HG03135 (cell line): ENCODE data around the gene GRIN2C.
"Not testable (repeated sequence)": the region's sequence is repeated elsewhere in the genome, so short reads cannot be mapped to it uniquely, and the experiment has no call there.

Source experiments
- ATAC-seq: cut with Tn5 transposase; IDR thresholded peaks from one replicate; pipeline ENCODE4 v1.9.1; 2021; ENCODE audit warnings: mild to moderate bottlenecking, moderate library complexity; ENCODE audit not compliant: unreplicated experiment

GRIN2C gene

DNA sequence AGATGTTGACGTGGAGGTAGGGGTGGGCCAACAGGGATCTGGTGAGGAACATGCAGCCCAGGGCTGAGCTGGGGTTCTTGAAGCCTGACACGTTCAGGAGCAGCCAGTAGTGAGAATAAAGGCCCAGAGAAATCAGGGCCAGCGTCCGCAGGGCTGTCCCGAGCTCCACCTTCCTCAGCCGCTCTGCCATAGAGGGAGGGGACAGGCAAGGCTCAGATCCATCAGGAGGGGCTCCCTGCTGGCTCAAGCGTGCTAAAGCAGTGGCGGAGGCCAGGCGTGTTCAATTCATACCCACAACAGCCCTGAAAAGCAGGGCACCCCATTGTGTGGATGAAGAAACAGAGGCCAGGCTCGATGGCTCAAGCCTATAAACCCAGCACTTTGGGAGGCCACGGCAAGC, 21.4 kb upstream of the GRIN2C start:
- no peak for ATAC-seq

DNA sequence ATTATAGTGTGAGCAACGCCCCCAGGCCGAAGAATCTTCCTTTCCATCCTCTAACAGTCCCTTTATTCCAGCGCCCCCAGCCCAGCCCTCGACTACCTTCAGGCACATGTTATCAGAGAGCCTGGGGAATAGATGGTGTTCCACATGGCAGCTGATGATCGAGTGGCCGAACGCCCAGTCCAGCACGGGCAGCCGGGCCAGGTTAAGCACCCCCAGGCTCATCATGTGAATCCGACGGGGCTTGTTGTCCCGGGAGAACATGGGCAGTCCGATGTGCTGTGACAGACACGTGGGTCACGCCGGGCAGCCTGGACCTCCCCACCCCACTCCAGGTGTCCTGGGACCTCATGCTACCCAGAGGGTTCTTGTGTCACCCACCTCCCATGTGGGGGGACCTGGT, 19.6 kb upstream of the GRIN2C start:
- ATAC-seq, result no peak

DNA sequence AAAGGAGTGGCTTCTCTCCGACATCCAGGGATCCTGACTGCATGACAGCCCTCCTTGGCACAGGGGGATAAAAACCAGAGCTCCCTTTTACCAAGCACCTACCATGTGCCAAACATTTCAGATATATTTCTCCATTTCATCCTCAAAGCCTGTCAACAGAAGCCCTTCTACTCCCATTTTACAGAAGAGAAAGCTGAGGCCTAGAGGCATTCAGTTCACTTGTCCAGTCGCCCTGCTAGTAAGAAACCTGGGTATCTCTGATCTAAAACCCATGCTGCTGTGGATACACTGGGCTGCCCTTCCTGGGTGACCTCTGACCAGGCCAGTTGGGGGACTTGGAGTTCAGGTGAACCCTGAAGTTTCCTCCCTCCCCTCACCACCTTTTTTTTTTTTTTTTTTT, 19.0 kb upstream of the GRIN2C start:
- no peak for ATAC-seq

DNA sequence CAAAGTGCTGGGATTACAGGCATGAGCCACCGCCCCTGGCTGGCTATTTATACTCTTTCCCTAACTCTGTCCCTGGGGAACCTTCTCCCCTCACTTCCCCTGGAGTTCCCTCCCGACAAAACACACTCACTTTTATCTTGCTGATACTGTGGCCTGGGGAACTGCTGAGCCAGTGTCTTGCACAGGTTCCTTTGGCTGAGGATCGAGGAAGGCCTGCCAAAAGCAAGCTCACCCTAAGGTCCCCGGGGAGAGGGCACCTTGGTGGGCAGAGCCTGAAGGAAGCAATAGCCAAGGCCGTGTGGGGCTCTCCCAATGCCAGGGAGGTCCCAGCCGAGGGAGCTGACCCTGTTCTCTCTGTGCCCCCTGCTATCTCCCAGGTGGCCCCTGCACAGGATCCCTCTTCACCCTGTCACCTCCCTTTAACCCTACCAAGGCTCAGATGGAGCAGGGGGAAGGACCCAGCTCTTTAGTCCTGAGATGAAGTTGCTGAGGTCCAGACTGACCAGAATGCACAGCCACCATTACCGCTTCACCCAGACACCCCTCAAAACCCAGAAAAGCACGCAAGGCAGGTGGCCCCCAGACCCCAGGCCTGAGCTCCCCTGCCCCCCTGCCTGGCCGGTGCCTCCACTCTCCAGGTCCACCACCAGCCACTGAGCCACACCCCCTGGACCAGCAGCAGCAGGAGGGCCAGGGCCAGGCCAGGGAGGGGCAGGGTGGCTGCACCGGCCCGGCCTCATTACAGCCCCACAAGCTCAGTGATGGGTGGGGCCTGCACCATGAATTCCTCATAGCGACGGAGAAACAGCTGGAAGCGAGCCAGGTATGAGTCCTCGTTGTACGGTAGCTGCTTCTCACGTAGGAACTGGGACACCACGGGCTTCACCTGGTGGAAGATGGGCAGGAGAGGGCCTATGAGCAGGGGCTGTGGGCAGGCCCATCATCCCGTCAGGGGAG, 18.2 kb upstream of the GRIN2C start:
- no peak for ATAC-seq

DNA sequence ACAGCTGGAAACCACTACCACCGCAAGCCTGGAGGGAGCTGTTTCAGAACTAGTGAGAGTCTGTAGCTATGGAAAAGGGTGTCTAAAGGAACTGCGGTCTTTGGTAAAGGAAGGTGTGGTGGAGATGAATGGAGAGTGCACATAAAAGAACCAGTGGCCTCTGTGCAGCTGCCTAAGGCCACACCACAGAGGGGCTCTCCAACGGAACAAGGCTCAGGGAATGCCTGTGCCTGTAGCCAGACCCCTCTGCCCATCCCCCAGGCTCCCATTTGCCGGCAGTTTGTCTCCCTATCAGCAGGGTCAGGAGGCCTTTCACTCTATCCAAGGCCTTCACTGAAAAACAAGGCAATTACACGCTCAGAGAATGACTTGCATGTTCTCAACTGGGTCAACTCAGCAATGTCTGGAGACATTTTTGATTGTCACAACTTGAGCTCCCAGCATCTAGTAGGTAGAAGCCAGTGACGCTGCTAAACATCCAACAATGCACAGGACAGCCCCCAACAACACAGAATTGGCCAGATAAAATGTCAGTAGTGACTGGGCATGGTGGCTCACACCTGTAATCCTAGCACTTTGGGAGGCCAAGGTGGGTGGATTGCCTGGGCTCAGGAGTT, 16.4 kb upstream of the GRIN2C start:
- ATAC-seq, result no peak

DNA sequence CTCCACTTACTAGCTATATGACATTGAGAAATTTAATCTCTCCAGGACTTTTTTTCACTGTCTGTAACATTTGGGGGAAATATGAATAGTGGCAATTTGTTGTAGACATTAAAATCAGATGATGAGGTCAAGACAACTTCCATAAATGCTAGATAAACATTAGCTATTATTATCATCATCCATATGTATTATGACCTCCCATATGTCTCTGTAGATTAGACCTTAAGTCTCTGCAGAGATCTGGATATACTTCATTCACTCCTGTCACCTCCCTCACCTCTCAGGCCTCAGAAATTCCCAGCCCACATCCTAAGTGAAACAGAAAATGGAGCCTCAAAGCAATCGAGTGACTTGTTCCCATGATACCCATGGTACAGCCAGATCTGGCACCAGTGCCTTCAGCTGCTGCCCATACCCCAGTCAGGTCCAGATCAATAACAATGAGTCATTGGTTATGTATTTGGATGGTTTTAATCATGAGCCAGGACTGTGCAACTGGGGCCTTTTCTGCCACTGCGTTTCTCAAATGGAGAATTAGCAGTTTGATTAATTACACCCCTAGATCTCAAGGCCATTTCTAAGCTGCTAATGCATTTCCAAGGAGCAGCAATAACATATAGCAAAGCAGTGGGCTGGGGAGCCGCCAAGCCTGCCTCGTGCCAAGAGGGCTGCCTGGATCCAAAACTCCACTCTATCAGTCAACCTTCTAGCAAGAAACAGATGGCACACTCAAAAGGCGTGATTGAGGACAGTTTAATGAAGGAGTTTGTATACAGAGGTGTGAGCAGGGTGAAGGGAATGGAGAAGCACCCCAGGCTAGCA, 15.7 kb upstream of the GRIN2C start:
- ATAC-seq, result no peak

DNA sequence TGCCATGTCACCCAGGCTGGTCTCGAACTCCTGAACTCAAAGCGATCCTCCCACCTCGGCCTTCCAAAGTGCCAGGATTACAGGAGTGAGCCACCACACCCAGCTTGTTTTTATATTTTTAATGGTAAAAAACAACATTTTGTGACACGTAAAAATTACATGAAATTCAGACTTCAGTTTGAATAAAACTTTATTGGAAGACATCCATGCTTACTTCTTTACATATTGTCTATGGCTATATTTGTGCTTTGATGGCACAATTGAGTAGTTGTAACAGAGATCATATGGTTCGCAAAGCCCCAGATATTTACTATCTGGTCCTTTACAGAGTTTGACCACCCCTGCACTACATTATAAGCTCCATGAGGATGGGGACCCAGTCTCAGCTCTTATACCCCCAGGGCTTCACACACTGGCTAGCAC, 14.9 kb upstream of the GRIN2C start:
- ATAC-seq, result no peak

DNA sequence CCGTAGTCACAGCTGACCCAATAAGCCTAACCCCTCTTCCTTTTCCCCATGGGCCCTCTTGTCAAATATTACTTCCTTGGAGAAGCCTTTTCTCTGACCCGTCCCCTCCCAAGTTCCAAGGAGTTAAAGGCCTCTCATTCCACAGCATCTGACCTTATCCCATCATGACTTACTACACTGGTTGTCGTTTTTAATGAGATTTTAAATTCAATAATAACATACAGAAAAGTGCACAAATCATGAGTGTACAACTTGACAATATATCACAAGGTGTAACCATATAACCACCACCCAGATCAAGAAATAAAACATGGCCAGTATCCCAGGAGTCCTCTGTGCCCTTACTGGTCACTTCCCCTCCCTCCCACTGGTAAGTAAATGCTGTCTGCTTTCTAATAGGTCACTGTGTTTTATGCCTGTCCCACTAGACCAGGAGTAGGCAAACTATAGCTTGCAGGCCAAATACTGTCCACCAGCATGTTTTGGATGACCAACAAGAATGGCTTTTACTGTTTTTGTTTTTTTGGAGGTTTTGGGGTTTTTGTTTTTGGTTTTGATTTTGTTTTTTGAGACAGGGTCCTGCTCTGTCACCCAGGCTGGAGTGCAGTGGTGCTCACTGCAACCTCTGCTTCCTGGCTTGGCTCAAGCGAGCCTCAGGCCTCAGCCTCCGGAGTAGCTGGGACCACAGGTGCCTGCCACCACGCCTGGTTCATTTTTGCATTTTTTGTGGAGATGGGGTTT, 14.4 kb upstream of the GRIN2C start:
- no peak for ATAC-seq

DNA sequence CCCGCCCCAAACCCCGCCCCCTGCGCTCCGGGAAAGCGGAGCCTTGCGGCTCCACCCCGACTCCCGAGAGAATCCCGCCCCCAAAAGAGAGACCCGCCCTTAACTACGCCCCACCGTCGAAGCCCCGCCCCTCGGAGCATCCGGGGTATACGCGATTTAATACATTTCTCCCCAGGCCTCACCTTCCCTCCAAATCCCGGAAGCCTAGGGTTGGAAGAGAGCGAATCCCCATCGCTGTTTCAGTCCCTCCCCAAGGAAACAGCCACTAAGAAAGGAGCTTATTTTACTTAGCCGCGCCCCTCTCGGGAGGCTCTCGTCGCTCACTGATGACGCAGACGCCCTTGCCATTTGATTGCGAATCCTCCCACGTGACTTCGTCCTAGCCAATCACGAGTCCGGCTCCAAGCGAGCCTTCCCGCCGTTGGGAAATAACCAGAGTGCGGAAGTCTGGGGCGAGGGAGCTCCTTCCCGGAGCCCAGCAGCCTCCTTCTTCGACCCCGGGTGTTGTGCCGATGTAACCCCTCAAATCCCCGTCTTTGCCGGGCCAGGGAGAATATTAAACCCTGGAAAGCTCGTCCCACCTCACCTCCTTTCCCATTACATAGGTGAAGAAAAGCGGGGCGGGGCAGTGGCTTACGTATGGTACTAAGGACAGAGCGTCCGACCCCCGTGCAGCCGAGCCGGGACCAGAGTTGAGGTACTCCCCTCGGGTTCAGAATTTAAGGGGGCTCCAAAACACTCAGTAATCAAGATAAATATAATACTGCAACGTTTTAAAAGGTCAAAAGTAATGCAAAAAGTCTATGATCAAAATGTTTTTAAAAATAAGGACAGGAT, 13.6 kb upstream of the GRIN2C start:
- peak; percentile 89 for ATAC-seq

DNA sequence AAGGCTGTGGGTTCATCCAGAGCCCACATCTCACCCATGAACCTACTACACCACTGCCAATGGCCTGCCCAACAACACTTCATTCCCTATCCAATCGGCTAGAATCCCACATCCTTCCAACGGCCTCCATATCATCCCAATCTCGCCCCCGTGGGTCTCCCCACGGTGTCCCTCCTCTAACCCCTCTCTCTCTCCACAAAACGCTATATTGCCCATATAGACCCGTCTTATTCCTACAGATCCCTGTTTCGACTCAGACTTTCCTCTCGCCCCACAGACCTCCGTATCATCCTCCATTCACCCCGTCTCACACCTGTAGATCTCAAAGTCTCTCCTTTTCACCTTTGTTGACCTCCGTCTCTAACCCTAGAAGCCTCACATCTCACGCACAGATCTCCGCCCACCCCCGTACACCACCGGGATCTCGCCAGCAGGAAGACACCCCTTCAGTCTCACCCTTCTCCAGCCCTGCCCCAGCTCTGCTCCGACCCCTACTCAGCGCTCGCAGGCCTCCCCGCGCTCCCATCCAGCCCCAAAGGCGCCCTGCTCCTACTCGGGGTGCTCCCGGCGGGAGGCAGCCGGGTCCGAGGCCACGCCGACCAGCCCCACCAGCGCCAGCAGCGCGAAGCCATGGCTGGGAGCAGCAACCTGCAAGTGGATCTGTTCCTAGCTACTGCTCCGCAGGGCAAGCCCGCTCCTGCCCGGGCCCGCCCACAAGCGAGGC, 12.8 kb upstream of the GRIN2C start, which contains the start of gene FDXR:
TSS of gene FDXR (minus strand) at position 682 of the 724 bp plus-strand sequence. CDS start at position 632, 50 bp downstream.
- peak; percentile 26 for ATAC-seq

DNA sequence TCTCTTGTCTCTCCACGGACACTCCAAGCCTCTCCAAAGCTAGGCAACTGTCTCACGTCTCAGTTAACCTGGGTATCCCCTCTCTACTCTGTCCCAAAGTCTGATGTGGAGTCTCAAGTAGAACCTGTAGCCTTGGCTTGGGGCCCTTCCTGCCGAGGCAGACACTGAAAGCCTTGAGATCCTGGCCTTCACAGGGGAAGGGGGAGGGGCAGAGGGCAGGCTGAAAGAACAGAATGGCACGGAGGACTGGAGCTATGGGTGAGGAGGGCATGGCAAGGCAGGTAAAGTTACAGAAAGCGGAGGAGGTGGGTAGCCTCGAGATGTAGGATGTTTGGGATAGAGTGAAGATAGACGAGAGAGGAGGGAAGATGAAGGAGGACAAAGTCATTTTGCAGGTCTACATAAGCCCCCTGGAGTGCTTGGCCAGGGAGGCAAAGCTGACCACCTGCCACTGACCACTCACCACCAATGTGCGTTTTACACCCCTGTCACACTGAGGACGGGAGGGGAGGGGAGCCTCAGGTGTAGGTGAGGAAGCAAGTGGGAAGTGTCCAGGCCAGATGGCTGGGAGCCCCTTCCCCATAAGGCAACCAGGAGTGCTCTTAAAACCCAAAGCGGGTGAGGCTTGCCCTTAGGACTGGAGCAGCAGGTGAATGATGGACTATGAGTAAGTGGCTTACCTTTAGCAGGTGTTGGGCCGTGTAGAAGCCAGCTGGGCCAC, 11.8 kb upstream of the GRIN2C start:
- ATAC-seq, result no peak

DNA sequence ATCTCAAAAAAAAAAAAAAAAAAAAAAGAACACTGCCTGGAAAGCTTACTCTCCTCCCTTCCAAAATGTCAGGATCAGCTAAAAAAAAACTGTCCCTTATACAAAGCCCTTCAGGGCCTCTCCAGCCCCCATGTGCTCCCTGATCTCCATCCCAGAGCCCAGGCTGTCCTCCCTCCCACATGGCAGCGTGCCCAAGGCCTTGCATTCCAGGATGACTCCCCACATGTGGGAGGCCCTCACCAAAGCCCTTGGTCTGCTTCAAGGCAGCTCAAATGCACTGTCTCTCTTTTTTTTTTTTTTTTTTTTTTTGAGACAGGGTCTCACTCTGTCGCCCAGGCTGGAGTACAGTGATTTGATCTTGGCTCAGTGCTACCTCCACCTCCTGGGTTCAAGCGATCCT, 10.8 kb upstream of the GRIN2C start:
- no peak for ATAC-seq

DNA sequence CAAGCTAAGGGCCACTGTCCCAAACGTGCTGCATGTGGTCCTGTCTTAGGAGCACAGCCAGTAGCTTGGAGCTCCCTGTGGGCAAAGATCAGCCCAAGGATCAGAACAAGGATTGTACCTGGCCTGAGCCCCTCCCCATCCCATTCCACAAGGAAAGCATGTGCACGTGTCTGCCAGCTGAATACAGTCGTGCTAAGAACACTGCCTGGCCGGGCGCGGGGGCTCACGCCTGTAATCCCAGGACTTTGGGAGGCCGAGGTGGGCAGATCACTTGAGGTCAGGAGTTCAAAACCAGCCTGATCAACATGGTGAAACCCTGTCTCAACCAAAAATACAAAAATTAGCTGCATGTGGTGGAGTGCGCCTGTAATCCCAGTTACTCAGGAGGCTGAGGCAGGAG, 10.3 kb upstream of the GRIN2C start:
- ATAC-seq, result not testable (repeated sequence)

DNA sequence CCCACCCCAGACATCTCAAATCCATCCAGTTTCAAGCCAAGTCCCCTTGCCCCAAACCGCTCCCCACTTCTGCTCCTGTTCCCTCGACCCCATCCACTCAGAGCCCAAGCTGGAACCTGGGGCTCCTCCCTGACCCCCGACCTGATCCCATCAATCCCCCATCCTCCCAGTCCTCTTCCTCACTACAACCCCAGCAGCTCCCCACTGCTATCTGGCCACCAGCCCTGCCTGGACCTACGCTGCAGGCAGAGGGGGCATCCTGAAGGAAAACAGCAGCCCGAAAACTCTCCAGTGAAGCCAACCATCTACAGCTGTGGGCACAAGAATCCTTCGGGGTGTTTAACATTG, 9.2 kb upstream of the GRIN2C start:
- ATAC-seq, result no peak

DNA sequence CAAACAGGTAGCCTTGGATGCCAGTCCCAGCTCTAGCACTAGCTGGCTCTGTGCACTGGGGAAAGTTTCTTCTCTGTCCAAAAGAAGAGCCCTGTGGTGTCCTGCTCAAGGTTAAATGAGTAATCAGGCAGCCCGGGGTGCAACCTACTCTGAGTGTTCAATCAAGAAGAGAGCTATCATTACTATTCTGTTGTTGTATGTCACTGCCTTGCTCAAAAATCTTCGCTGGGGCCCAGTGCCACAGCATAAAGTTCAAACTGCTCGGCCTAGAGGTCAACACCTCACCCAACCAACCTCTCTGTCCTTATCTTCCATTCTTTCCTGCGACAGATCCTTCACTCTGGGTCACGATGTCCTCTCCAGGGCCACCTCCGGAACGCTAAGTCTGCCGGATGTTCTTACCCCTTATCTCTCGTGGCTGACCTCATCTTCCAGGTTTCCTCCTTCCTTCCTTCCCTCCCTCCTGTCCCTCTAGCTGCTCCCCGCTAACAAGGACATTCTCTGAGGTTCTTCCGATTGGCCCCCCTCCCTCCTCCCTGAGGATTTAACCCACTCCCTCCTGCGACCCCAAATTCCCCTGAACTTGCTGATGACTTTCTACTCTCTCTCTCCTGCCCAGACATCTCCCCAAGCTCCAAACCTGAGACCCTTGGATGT, 8.7 kb upstream of the GRIN2C start:
- no peak for ATAC-seq

DNA sequence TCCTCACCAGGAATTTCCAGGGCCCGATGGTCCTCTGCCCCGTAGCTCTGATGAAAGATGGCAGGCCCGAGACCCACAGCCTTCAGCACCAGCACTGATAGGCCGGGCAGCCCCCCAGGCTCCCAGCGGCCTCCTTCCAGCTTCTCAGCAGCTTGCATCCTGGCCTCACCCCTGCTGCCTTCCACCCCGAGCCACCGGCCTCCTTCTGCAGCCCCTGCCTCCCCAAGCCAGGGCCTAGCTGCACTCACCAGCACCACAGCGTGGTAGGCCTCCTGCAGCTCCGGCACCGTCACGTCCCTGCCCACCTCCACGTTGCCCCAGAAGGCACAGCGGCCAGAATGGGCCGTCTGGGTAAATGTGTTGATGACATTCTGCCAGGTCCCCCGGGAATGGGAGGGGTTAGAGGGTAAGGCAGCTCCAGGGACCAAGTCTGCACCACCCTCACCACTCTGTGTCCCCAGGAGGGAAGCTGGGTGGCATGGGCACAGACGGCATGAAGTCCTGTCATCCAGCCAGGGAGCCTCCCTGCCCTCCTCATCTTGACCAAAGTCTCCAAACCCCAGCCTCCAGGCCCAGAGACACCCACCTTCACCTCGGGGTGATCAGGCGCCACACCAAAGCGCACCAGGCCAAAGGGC, 6.6 kb upstream of the GRIN2C start:
- no peak for ATAC-seq

DNA sequence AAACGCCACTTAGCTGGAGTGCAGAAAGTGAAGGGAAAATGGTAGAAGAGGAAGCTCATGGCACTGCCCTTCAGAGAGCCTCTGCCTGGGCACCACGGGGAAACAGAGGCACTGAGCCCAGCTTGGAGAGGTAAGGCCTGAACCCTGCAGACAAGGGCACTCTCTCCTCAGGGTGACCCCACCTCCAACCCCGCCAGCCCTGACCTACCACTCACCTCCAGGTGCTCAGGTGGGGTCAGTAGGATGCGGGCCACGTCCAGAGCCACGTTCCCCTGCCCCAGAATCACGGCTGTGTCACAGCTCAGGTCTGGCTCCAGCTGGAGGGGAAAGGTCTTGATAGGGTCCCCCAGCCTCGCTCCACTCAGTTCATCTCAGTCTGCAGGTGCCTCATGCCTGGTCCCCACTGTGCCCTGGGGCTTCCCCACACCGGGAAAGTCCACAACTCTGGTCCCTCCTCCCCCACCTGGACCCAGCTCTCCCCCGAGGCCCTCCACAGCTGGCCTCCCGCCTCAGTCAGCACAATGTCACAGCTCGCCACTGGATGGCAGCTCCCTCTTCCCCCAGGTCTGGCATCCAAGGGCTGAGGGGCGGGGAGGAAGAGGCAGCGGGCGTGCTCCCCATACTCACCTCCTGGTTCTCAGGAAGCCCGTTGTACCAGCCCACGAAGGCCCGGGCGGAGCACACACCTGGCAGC, 6.0 kb upstream of the GRIN2C start:
- no peak for ATAC-seq
